H9 (cell line): ENCODE measurements around the gene NTNG2. TPM values are rescaled to one million over a fixed set of nuclear protein-coding genes. Genes with fewer than 3 reads are reported as not detected.
A peak's percentile ranks its signal among the peaks of the same experiment; 100 is the strongest.

Source experiments
- DNase-seq: peaks from one replicate; pipeline ENCODE4 v3.0.0-alpha.2; 2017
- H2AFZ ChIP-seq: one replicate; pipeline ENCODE4 v1.6.1; 2013; ENCODE audit warnings: mild to moderate bottlenecking, low read length, control low read depth, moderate library complexity
- H2AK5ac ChIP-seq: 2 replicates; pipeline ENCODE4 v1.6.1; 2013; ENCODE audit warnings: low read length, control low read depth, mixed read lengths; ENCODE audit not compliant: insufficient read length
- H2BK120ac ChIP-seq: one replicate; pipeline ENCODE4 v1.6.1; 2013; ENCODE audit warnings: low read depth, mild to moderate bottlenecking, low read length, control low read depth, inconsistent platforms; ENCODE audit not compliant: poor library complexity, severe bottlenecking
- H2BK12ac ChIP-seq: 2 replicates; pipeline ENCODE4 v1.6.1; 2013; ENCODE audit warnings: low read length, control low read depth, mixed read lengths, low read depth; ENCODE audit not compliant: insufficient read length
- H2BK15ac ChIP-seq: 2 replicates; pipeline ENCODE4 v1.6.1; 2013; ENCODE audit warnings: low read depth, low read length, control low read depth
- H2BK20ac ChIP-seq: one replicate; pipeline ENCODE4 v1.6.1; 2013; ENCODE audit warnings: low read depth, mild to moderate bottlenecking, low read length, control low read depth, inconsistent platforms; ENCODE audit not compliant: poor library complexity, severe bottlenecking
- H2BK5ac ChIP-seq: 2 replicates; pipeline ENCODE4 v1.6.1; 2013; ENCODE audit warnings: low read length, control low read depth, mixed read lengths; ENCODE audit not compliant: insufficient read length
- H3K14ac ChIP-seq: 2 replicates; pipeline ENCODE4 v1.6.1; 2013; ENCODE audit warnings: low read length, control low read depth; ENCODE audit not compliant: insufficient read depth
- H3K18ac ChIP-seq: 2 replicates; pipeline ENCODE4 v1.6.1; 2013; ENCODE audit warnings: low read depth, mild to moderate bottlenecking, mixed read lengths, low read length, control low read depth; ENCODE audit not compliant: insufficient read length
- H3K23ac ChIP-seq: 2 replicates; pipeline ENCODE4 v1.6.1; 2013; ENCODE audit warnings: low read length, control low read depth, mixed read lengths, low read depth; ENCODE audit not compliant: insufficient read length
- H3K23me2 ChIP-seq: 2 replicates; pipeline ENCODE4 v1.6.1; 2013; ENCODE audit warnings: low read depth, mild to moderate bottlenecking, mixed read lengths, low read length, control low read depth; ENCODE audit not compliant: insufficient read length, poor library complexity, severe bottlenecking
- H3K27ac ChIP-seq: 2 replicates; pipeline ENCODE4 v1.5.1; 2013; ENCODE audit warnings: low read length, control low read depth, mixed read lengths, low read depth; ENCODE audit not compliant: insufficient read length
- H3K27me3 ChIP-seq: 2 replicates; pipeline ENCODE4 v1.6.1; 2013; ENCODE audit warnings: low read length, control low read depth, inconsistent platforms; ENCODE audit not compliant: insufficient read depth
- H3K4ac ChIP-seq: 2 replicates; pipeline ENCODE4 v1.6.1; 2013; ENCODE audit warnings: low read depth, mild to moderate bottlenecking, control low read depth, inconsistent platforms, low read length, moderate library complexity
- H3K4me1 ChIP-seq: 2 replicates; pipeline ENCODE4 v1.6.1; 2013; ENCODE audit warnings: low read length, control low read depth, inconsistent platforms; ENCODE audit not compliant: insufficient read depth
- H3K4me2 ChIP-seq: 2 replicates; pipeline ENCODE4 v1.6.1; 2013; ENCODE audit warnings: low read length, control low read depth, mixed read lengths; ENCODE audit not compliant: insufficient read length, insufficient read depth
- H3K56ac ChIP-seq: 2 replicates; pipeline ENCODE4 v1.6.1; 2013; ENCODE audit warnings: low read depth, mild to moderate bottlenecking, mixed read lengths, low read length, control low read depth; ENCODE audit not compliant: insufficient read length
- H3K79me1 ChIP-seq: 2 replicates; pipeline ENCODE4 v1.6.1; 2013; ENCODE audit warnings: low read depth, mild to moderate bottlenecking, moderate library complexity, low read length, control low read depth, inconsistent platforms; ENCODE audit not compliant: insufficient read depth, poor library complexity, severe bottlenecking
- H3K79me2 ChIP-seq: 2 replicates; pipeline ENCODE4 v1.6.1; 2013; ENCODE audit warnings: low read length, control low read depth, inconsistent platforms; ENCODE audit not compliant: insufficient read depth
- H3K9ac ChIP-seq: 2 replicates; pipeline ENCODE4 v1.6.1; 2013; ENCODE audit warnings: low read length, control low read depth, mixed read lengths; ENCODE audit not compliant: insufficient read length; ENCODE audit errors: extremely low read depth
- H3K9me3 ChIP-seq: one replicate; pipeline ENCODE4 v1.6.1; 2013; ENCODE audit warnings: low read depth, low read length, inconsistent platforms; ENCODE audit not compliant: control insufficient read depth
- H3T11ph ChIP-seq: one replicate; pipeline ENCODE4 v1.6.1; 2013; ENCODE audit warnings: mild to moderate bottlenecking, low read length, control low read depth, inconsistent platforms
- H4K20me1 ChIP-seq: one replicate; pipeline ENCODE4 v1.6.1; 2013; ENCODE audit not compliant: control insufficient read depth, insufficient read length, insufficient read depth
- H4K5ac ChIP-seq: 2 replicates; pipeline ENCODE4 v1.6.1; 2013; ENCODE audit warnings: low read depth, mild to moderate bottlenecking, mixed read lengths, low read length, control low read depth; ENCODE audit not compliant: insufficient read length
- H4K8ac ChIP-seq: replicated peaks from 2 replicates; pipeline ENCODE4 v1.6.1; 2013; ENCODE audit warnings: low read length, control low read depth, mixed read lengths, low read depth; ENCODE audit not compliant: insufficient read length
- H4K91ac ChIP-seq: 2 replicates; pipeline ENCODE4 v1.6.1; 2013; ENCODE audit warnings: low read depth, mild to moderate bottlenecking, moderate library complexity, mixed read lengths, low read length, control low read depth; ENCODE audit not compliant: insufficient read length
- H3K27ac Mint-ChIP-seq, 3 experiments: 2 replicates in 2 of 3; 3 replicates in 1 of 3; pipeline ENCODE4 v1.8.0; 2020 to 2021; ENCODE audit warnings: mixed read lengths in 3 of 3, mild to moderate bottlenecking in 1 of 3, moderate library complexity in 1 of 3
- H3K27me3 Mint-ChIP-seq: 2 replicates; pipeline ENCODE4 v1.8.0; 2021; ENCODE audit warnings: low read depth, mild to moderate bottlenecking, moderate library complexity, mixed read lengths
- H3K36me3 Mint-ChIP-seq, 3 experiments: 2 replicates in 2 of 3; 3 replicates in 1 of 3; pipeline ENCODE4 v1.8.0; 2020 to 2021; ENCODE audit warnings: low read depth in 3 of 3, mixed read lengths in 3 of 3; ENCODE audit not compliant: insufficient read depth in 1 of 3
- H3K4me1 Mint-ChIP-seq, 2 experiments: 2 replicates each; pipeline ENCODE4 v1.8.0; 2020; ENCODE audit warnings: mixed read lengths in 2 of 2
- H3K4me3 Mint-ChIP-seq, 2 experiments: 2 replicates in 1 of 2; 3 replicates in 1 of 2; pipeline ENCODE4 v1.8.0; 2020 to 2021; ENCODE audit warnings: mild to moderate bottlenecking in 2 of 2, mixed read lengths in 2 of 2, moderate library complexity in 1 of 2
- H3K9me3 Mint-ChIP-seq, 2 experiments: 2 replicates in 1 of 2; 3 replicates in 1 of 2; pipeline ENCODE4 v1.8.0; 2020; ENCODE audit warnings: mild to moderate bottlenecking in 2 of 2, mixed read lengths in 2 of 2, moderate library complexity in 1 of 2
- WGBS: extraction: QIAGEN DNeasy Blood & Tissue Kit; methylation state at CpG from one replicate; pipeline ENCODE4 v1.1.7; 2013; ENCODE audit warnings: missing lambda C conversion rate, low lambda C conversion rate, mixed read lengths; ENCODE audit not compliant: insufficient read length; ENCODE audit errors: extremely low coverage; 5-methylcytosine and 5-hydroxymethylcytosine counted together
- total RNA-seq: library from RNA; stranded (reverse); gene quantifications from 2 replicates; pipeline ENCODE4 v1.2.1, GENCODE V29; 2021
- TF ChIP-seq, protein P1 (sequence below): fragments of 200-600 bp; sonication (generic); conservative IDR thresholded peaks from 3 replicates; pipeline ENCODE4 v1.8.0; 2021; ENCODE audit warnings: antibody characterized with exemption, mild to moderate bottlenecking

Gene NTNG2
- total RNA-seq, 1 experiment from 2014 or later, result 0.52 TPM

DNA sequence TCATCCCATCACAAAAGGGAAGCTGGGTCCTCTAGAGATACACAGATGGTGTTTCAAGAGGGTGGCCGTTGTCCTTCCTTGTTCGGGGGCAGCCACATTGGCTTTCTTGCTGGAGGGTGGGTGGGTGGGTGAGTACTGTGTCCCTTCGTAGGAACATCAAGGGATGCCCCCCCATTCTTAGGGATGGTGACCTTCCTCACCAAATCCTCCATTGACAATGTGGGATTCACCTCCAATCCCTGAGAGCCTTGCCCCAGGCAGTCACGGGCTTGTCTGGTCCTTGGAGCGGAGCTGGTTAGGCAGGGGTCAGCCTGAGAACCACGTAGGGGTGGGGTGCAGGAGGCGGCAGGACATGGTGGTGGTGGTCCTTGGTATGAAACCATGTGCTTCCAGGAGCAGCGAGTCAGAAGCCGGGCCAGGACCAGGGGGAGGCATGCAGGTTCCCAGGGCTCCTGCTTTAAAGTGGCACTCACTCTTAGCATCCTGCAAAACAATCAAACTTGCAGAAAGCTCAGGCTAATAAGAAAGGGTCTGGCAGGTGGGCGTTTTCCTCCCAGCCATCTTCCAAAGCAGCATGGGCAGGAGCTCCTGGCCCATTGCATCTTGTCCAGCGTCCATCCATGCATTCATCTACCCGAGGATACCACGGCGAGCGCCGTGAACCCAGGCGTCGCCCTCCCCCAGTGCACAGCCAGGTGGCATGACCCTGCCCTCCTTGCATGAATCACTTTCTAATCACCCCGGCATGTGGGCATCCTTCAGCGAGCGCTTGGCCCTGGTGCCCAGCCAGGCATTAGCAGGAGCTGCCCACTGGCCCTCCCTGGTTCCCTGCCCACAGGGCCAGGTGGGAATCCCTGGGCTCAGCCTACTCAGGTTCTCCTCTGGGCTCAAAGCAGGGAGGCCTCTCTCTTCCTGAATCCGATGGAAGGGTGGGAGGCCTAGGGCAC is 76.4 kb downstream of the NTNG2 start:
- no peak overlapping the region for H3K9ac ChIP-seq
- DNase-seq, result no peak
- H3K27me3 Mint-ChIP-seq, result peaks cover 42% of the 10 kb centered on the region

More for the DNA sequence above, 76.4 kb downstream of the NTNG2 start:
- Histone ChIP-seq H2AK5ac (no peak overlapping the region), H3K9me3 (no peaks in the 10 kb centered on the region), H3K23ac (no peak overlapping the region), H3K4ac (no peak overlapping the region), H2BK5ac (no peak overlapping the region), H2AFZ (no peak overlapping the region), H3K4me1 (no peaks in the 10 kb centered on the region), H3K79me2 (no peaks in the 10 kb centered on the region), H2BK120ac (no peak overlapping the region), H2BK15ac (no peak overlapping the region), H3K79me1 (no peaks in the 10 kb centered on the region), H4K20me1 (no peaks in the 10 kb centered on the region), H3K27me3 (no peaks in the 10 kb centered on the region; the same call in 1 of the 2 replicates), H3T11ph (no peak overlapping the region), H2BK12ac (no peak overlapping the region), H3K18ac (no peak overlapping the region), H2BK20ac (no peak overlapping the region), H4K5ac (no peak overlapping the region), H4K8ac (no peak overlapping the region), H3K4me2 (no peak overlapping the region), H3K23me2 (peaks cover 15% of the 10 kb centered on the region), H3K27ac (no peak overlapping the region), H3K56ac (no peak overlapping the region), H3K14ac (no peak overlapping the region), H4K91ac (no peak overlapping the region)
- Mint-ChIP-seq H3K36me3 (no peaks in the 10 kb centered on the region; a peak in 1 of 7 replicates), H3K4me1 (peaks cover 5 to 29% of the 10 kb centered on the region in 2 experiments; a peak in 3 of 4 replicates), H3K4me3 (no peak overlapping the region), H3K9me3 (no peaks in the 10 kb centered on the region), H3K27ac (peak overlapping the region in 1 of 3 experiments; percentile 59; a peak in 1 of 7 replicates)
- TF ChIP-seq, protein P1, sequence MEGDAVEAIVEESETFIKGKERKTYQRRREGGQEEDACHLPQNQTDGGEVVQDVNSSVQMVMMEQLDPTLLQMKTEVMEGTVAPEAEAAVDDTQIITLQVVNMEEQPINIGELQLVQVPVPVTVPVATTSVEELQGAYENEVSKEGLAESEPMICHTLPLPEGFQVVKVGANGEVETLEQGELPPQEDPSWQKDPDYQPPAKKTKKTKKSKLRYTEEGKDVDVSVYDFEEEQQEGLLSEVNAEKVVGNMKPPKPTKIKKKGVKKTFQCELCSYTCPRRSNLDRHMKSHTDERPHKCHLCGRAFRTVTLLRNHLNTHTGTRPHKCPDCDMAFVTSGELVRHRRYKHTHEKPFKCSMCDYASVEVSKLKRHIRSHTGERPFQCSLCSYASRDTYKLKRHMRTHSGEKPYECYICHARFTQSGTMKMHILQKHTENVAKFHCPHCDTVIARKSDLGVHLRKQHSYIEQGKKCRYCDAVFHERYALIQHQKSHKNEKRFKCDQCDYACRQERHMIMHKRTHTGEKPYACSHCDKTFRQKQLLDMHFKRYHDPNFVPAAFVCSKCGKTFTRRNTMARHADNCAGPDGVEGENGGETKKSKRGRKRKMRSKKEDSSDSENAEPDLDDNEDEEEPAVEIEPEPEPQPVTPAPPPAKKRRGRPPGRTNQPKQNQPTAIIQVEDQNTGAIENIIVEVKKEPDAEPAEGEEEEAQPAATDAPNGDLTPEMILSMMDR, result no peak
- WGBS, result no CpG with 5 or more reads among the region's 22 CpGs
